Keratinocyte (primary cell): ENCODE results near the gene PTPRT. TPM values are rescaled to one million over a fixed set of nuclear protein-coding genes. Genes with fewer than 3 reads are reported as not detected.

Experiments
- DNase-seq: peaks from one replicate; pipeline ENCODE4 v3.0.0-alpha.2; 2011; ENCODE audit warnings: low read depth, missing footprints, low spot score
- FAIRE-seq: peaks from 2 replicates; lab custom pipeline; 2011; peaks lifted over from hg19 to GRCh38; lab: Jason Lieb, UNC
- H2AFZ ChIP-seq: 2 replicates; pipeline ENCODE4 v1.6.0; 2012; ENCODE audit warnings: low read length, control low read depth, inconsistent platforms; ENCODE audit not compliant: control insufficient read depth
- H3K27ac ChIP-seq: 2 replicates; pipeline ENCODE4 v1.5.1; 2011; ENCODE audit warnings: low read length; ENCODE audit not compliant: control insufficient read depth, insufficient read depth
- H3K27me3 ChIP-seq: 3 replicates; pipeline ENCODE4 v1.6.0; 2011; ENCODE audit warnings: low read length; ENCODE audit not compliant: control insufficient read depth, insufficient read depth; ENCODE audit errors: extremely low read depth
- H3K36me3 ChIP-seq, 2 experiments: 2 replicates in 1 of 2; 3 replicates in 1 of 2; pipeline ENCODE4 v1.5.1; 2011; ENCODE audit warnings: low read length in 2 of 2, mild to moderate bottlenecking in 1 of 2; ENCODE audit not compliant: control insufficient read depth in 2 of 2, insufficient read depth in 2 of 2; ENCODE audit errors: extremely low read depth in 1 of 2
- H3K4me1 ChIP-seq: 3 replicates; pipeline ENCODE4 v1.5.1; 2011; ENCODE audit warnings: low read length; ENCODE audit not compliant: control insufficient read depth, insufficient read depth; ENCODE audit errors: extremely low read depth
- H3K4me2 ChIP-seq: 3 replicates; pipeline ENCODE4 v1.6.0; 2011; ENCODE audit warnings: low read depth, low read length; ENCODE audit not compliant: control insufficient read depth, insufficient read depth; ENCODE audit errors: extremely low read depth
- H3K4me3 ChIP-seq, 3 experiments: fragments of 200-600 bp in 1 of 3; sonication (generic) in 1 of 3; 2 replicates in 2 of 3; 3 replicates in 1 of 3; pipeline ENCODE4 v1.5.1; 2011 to 2016; ENCODE audit warnings: low read length in 3 of 3, mild to moderate bottlenecking in 3 of 3, control low read depth in 2 of 3, inconsistent platforms in 1 of 3, low read depth in 1 of 3, mixed read lengths in 1 of 3, mixed run types in 1 of 3, moderate library complexity in 1 of 3; ENCODE audit not compliant: control insufficient read depth in 2 of 3, insufficient read depth in 2 of 3; ENCODE audit errors: extremely low read depth in 1 of 3
- H3K79me2 ChIP-seq: 2 replicates; pipeline ENCODE4 v1.6.0; 2012; ENCODE audit warnings: low read length; ENCODE audit not compliant: control insufficient read depth, insufficient read depth
- H3K9ac ChIP-seq: 3 replicates; pipeline ENCODE4 v1.6.0; 2011; ENCODE audit warnings: low read length; ENCODE audit not compliant: control insufficient read depth, insufficient read depth; ENCODE audit errors: extremely low read depth
- H3K9me1 ChIP-seq: 3 replicates; pipeline ENCODE4 v1.6.0; 2011; ENCODE audit warnings: low read length; ENCODE audit not compliant: control insufficient read depth, insufficient read depth; ENCODE audit errors: extremely low read depth
- H3K9me3 ChIP-seq: 2 replicates; pipeline ENCODE4 v1.5.1; 2012; ENCODE audit warnings: low read depth, low read length; ENCODE audit not compliant: control insufficient read depth
- H4K20me1 ChIP-seq: 3 replicates; pipeline ENCODE4 v1.6.0; 2011; ENCODE audit warnings: low read length; ENCODE audit not compliant: control insufficient read depth, insufficient read depth; ENCODE audit errors: extremely low read depth
- CTCF ChIP-seq, 3 experiments: IDR thresholded peaks in 1 of 3; conservative IDR thresholded peaks in 1 of 3; optimal IDR thresholded peaks in 1 of 3; 2 replicates in 2 of 3; 3 replicates in 1 of 3; pipeline versions ENCODE3 to v1.5.1; 2011; ENCODE audit warnings: low read length in 3 of 3, mild to moderate bottlenecking in 3 of 3, moderate library complexity in 2 of 3, control low read depth in 1 of 3, inconsistent platforms in 1 of 3; ENCODE audit not compliant: insufficient read depth in 2 of 3; ENCODE audit errors: extremely low read depth in 1 of 3
- EZH2 ChIP-seq: IDR thresholded peaks from one replicate; pipeline ENCODE4 v1.6.1; 2012; ENCODE audit warnings: inconsistent platforms, mild to moderate bottlenecking, low read length, moderate library complexity
- dilution Hi-C: fragments of 300-500 bp; cut with MboI; formaldehyde crosslinking; loops from one replicate; pipeline ENCODE4 v1.7.0; 2020; ENCODE audit warnings: low sequenced_read_pairs; ENCODE audit not compliant: extremely low pct_ligation_motif_present
- polyA plus RNA-seq, 5 experiments: library from polyadenylated mRNA; depleted of rRNA in 3 of 5; stranded (reverse) in 3 of 5; stranded (forward) in 1 of 5; unstranded in 1 of 5; fragments of >200 nt; gene quantifications; 1 replicate in 1 of 5; 2 replicates in 3 of 5; 3 replicates in 1 of 5; pipeline versions ENCODE4 v1.2.1 to v1.2.3, GENCODE V29; 2011 to 2012; ENCODE audit warnings: missing spikeins in 2 of 5, low read depth in 1 of 5, low replicate concordance in 1 of 5

The PTPRT gene
- polyA plus RNA-seq, 1 donor (not counting 4 experiments of a cell fraction or from before 2014, with no cell fraction given) = not detected

DNA sequence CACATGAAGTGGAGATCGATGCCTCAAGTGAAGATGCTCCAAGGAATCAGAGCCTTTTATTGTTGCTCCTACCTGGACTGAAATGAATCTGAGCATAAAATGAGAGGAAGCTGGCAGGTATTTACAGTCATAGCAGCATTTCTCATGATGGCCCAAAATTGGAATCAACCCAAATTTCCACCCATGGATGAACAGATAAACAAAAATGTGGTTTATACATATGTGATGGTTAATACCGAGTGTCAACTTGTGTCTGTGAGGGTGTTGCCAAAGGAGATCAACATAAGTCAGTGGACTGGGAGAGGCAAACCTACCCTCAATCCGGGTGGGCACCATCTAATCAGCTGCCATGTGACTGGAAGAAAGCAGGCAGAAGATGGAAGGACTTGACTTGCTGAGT, 178.2 kb downstream of the PTPRT start:
- Histone ChIP-seq H2AFZ (no peak overlapping the region), H4K20me1 (no peaks in the 10 kb centered on the region), H3K36me3 (no peaks in the 10 kb centered on the region), H3K27ac (no peak overlapping the region), H3K9ac (no peak overlapping the region), H3K4me3 (no peak overlapping the region), H3K4me2 (no peak overlapping the region), H3K9me3 (no peaks in the 10 kb centered on the region), H3K79me2 (no peaks in the 10 kb centered on the region), H3K27me3 (no peaks in the 10 kb centered on the region), H3K4me1 (no peaks in the 10 kb centered on the region), H3K9me1 (no peaks in the 10 kb centered on the region)
- DNase-seq = no peak
- dilution Hi-C loops = no loop called here
- no peak for TF ChIP-seq CTCF (optimal IDR thresholded peaks at IDR 0.05 in 1 of 3, IDR thresholded peaks at IDR 0.05 in 1 of 3, conservative IDR thresholded peaks at IDR 0.05 in 1 of 3; ENCODE audit: extremely low read depth in 1 of 3, insufficient read depth in 2 of 3, low read length in 3 of 3)
- no peak for TF ChIP-seq EZH2
- FAIRE-seq = no peak

DNA sequence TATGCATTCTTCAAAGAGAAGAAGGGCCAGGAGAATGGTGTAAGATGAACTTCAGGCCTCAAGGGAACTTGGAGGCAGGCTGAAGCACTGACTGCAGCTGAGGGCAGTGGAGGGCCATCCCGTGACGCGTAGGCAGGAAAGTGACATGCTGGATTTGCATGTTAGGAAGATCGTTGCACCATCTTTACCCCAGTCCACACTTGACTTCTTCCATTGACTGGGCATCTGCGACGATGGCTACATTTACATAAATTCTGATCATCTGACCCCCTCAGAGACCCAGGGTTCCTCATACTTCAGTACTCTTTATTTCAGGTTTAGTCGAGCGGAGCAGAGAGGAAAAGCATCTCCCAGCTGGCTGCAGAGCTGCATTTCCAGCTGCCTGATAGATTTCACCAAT, 180.2 kb downstream of the PTPRT start:
- H4K20me1 ChIP-seq = no peaks in the 10 kb centered on the region
- no peaks in the 10 kb centered on the region for H3K27me3 ChIP-seq
- H3K4me3 ChIP-seq = no peak overlapping the region
- no peaks in the 10 kb centered on the region for H3K4me1 ChIP-seq
- H3K4me2 ChIP-seq = no peak overlapping the region
- no peak overlapping the region for H3K9ac ChIP-seq
- H3K36me3 ChIP-seq = no peaks in the 10 kb centered on the region
- TF ChIP-seq CTCF (optimal IDR thresholded peaks at IDR 0.05 in 1 of 3, IDR thresholded peaks at IDR 0.05 in 1 of 3, conservative IDR thresholded peaks at IDR 0.05 in 1 of 3; ENCODE audit: extremely low read depth in 1 of 3, insufficient read depth in 2 of 3, low read length in 3 of 3) (no peak), EZH2 (no peak)
- H3K9me3 ChIP-seq = no peaks in the 10 kb centered on the region
- H2AFZ ChIP-seq = no peak overlapping the region
- no peaks in the 10 kb centered on the region for H3K79me2 ChIP-seq
- DNase-seq (no peak), FAIRE-seq (no peak)
- dilution Hi-C loops = no loop called here
- H3K27ac ChIP-seq = no peak overlapping the region
- H3K9me1 ChIP-seq = no peaks in the 10 kb centered on the region
